Measurements from ENCODE around the gene BLVRA.
"Not testable (repeated sequence)": the region's sequence is repeated elsewhere in the genome, so short reads cannot be mapped to it uniquely, and the experiment has no call there.

The BLVRA gene

GRCh38 chr7:43782768-43783555 lies 24.5 kb downstream of the BLVRA start:
- Histone ChIP-seq H3F3A (ENCODE audit: insufficient read depth, low read length) (no peaks in the 10 kb centered on the region), H3K79me2 (ENCODE audit: low read length) (no peaks in the 10 kb centered on the region), H3K27me3 (replicated peaks; ENCODE audit: insufficient read depth, low read length) (no peaks in the 10 kb centered on the region), H2AFZ (ENCODE audit: low read length) (no peak overlapping the region), H3K36me3 (replicated peaks; ENCODE audit: insufficient read depth, low read length) (no peaks in the 10 kb centered on the region), H3K9ac (ENCODE audit: low read length) (no peak overlapping the region), H4K20me1 (ENCODE audit: insufficient read depth, low read length) (no peaks in the 10 kb centered on the region), H3K4me2 (ENCODE audit: low read depth, low read length) (no peak overlapping the region), H3K27ac (ENCODE audit: low read length) (no peak overlapping the region), H3K9me3 (replicated peaks; ENCODE audit: insufficient read depth, low read length) (no peaks in the 10 kb centered on the region), H3K4me1 (ENCODE audit: low read length) (no peaks in the 10 kb centered on the region), H3K4me3 (ENCODE audit: low read length) (no peak overlapping the region), H3K9me2 (replicated peaks; ENCODE audit: insufficient read depth, low read length) (no peaks in the 10 kb centered on the region)
- no peak for TF ChIP-seq EZH2 (optimal IDR thresholded peaks at IDR 0.05; ENCODE audit: low read depth, low read length)
- TF ChIP-seq, protein P1, sequence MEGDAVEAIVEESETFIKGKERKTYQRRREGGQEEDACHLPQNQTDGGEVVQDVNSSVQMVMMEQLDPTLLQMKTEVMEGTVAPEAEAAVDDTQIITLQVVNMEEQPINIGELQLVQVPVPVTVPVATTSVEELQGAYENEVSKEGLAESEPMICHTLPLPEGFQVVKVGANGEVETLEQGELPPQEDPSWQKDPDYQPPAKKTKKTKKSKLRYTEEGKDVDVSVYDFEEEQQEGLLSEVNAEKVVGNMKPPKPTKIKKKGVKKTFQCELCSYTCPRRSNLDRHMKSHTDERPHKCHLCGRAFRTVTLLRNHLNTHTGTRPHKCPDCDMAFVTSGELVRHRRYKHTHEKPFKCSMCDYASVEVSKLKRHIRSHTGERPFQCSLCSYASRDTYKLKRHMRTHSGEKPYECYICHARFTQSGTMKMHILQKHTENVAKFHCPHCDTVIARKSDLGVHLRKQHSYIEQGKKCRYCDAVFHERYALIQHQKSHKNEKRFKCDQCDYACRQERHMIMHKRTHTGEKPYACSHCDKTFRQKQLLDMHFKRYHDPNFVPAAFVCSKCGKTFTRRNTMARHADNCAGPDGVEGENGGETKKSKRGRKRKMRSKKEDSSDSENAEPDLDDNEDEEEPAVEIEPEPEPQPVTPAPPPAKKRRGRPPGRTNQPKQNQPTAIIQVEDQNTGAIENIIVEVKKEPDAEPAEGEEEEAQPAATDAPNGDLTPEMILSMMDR (IDR thresholded peaks at IDR 0.05; ENCODE audit: low read length) = no peak
- no peak for TF ChIP-seq EZH2phosphoT487 (IDR thresholded peaks at IDR 0.05; ENCODE audit: low read length)
- DNase-seq = no peak

DNA sequence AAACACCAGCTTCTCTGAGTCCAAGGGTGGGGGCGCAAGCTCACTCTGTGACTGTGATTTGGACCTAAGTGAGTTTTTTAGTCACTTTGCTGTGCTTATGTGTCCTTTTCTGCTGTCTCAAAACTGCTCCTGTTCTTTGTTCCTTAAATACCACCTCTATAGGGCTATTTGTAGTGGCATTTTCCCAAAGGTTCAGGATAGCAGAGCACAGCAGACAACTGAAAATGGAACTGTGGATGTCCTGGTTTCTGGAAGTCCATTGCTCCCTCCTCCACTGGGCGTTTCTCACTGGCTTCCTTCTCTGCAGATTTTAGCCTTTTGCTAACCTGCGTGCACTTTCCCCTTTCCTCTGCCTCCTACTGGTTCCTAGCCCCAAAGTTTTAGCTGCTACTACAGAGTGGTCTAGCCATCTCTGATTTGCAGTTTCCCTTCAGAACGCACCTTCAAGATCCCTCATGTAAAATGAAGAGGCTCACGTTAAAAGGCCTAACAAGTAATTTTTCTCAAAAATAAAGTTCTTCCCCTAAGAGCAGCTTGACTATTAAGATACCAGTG lies 25.6 kb downstream of the BLVRA start:
- H4K20me1 ChIP-seq (ENCODE audit: insufficient read depth, low read length) = no peaks in the 10 kb centered on the region
- TF ChIP-seq EZH2 (optimal IDR thresholded peaks at IDR 0.05; ENCODE audit: low read depth, low read length) (no peak), EZH2phosphoT487 (IDR thresholded peaks at IDR 0.05; ENCODE audit: low read length) (no peak)
- TF ChIP-seq, protein P1 (IDR thresholded peaks at IDR 0.05; ENCODE audit: low read length) = no peak
- H3K4me2 ChIP-seq (ENCODE audit: low read depth, low read length) = no peak overlapping the region
- H3K4me1 ChIP-seq (ENCODE audit: low read length) = no peaks in the 10 kb centered on the region
- H3K9me3 ChIP-seq (replicated peaks; ENCODE audit: insufficient read depth, low read length) = no peaks in the 10 kb centered on the region
- no peak overlapping the region for H2AFZ ChIP-seq (ENCODE audit: low read length)
- no peaks in the 10 kb centered on the region for H3K36me3 ChIP-seq (replicated peaks; ENCODE audit: insufficient read depth, low read length)
- no peak overlapping the region for H3K4me3 ChIP-seq (ENCODE audit: low read length)
- H3K79me2 ChIP-seq (ENCODE audit: low read length) = no peaks in the 10 kb centered on the region
- DNase-seq = no peak
- no peaks in the 10 kb centered on the region for H3K9me2 ChIP-seq (replicated peaks; ENCODE audit: insufficient read depth, low read length)
- H3F3A ChIP-seq (ENCODE audit: insufficient read depth, low read length) = no peaks in the 10 kb centered on the region
- no peaks in the 10 kb centered on the region for H3K27me3 ChIP-seq (replicated peaks; ENCODE audit: insufficient read depth, low read length)
- no peak overlapping the region for H3K27ac ChIP-seq (ENCODE audit: low read length)
- no peak overlapping the region for H3K9ac ChIP-seq (ENCODE audit: low read length)

GRCh38 chr7:43784585-43785087 lies 26.2 kb downstream of the BLVRA start:
- H3K9me3 ChIP-seq (replicated peaks; ENCODE audit: insufficient read depth, low read length); H3K4me1 ChIP-seq (ENCODE audit: low read length); H3K36me3 ChIP-seq (replicated peaks; ENCODE audit: insufficient read depth, low read length); DNase-seq; H4K20me1 ChIP-seq (ENCODE audit: insufficient read depth, low read length); H3F3A ChIP-seq (ENCODE audit: insufficient read depth, low read length); H3K79me2 ChIP-seq (ENCODE audit: low read length); H3K9ac ChIP-seq (ENCODE audit: low read length); H3K27me3 ChIP-seq (replicated peaks; ENCODE audit: insufficient read depth, low read length); H3K27ac ChIP-seq (ENCODE audit: low read length); H3K4me2 ChIP-seq (ENCODE audit: low read depth, low read length); H3K4me3 ChIP-seq (ENCODE audit: low read length); H2AFZ ChIP-seq (ENCODE audit: low read length); H3K9me2 ChIP-seq (replicated peaks; ENCODE audit: insufficient read depth, low read length): not testable (repeated sequence)

DNA sequence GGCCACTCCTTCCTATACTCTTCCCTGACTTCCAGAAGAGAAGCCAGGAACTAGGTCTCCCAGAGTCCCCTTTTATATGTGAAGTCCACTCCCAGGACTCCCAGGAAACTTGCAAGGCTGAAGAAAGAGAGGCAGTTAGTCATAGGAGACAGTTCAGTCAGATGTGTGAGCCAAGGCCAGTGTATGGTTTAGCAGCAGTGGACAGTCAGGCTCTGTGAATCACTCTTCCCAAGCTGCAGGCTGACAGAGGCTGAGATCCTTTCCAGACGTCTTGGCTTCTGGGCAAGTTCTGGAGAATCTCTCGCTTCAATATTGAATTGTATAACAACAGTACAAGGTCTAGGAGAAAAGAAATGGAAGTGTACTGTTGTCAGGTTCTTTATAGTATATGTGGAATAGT lies 26.9 kb downstream of the BLVRA start:
- H2AFZ ChIP-seq (ENCODE audit: low read length) = no peak overlapping the region
- no peaks in the 10 kb centered on the region for H3K4me1 ChIP-seq (ENCODE audit: low read length)
- no peaks in the 10 kb centered on the region for H3K9me2 ChIP-seq (replicated peaks; ENCODE audit: insufficient read depth, low read length)
- H3K27me3 ChIP-seq (replicated peaks; ENCODE audit: insufficient read depth, low read length) = no peaks in the 10 kb centered on the region
- H3F3A ChIP-seq (ENCODE audit: insufficient read depth, low read length) = no peaks in the 10 kb centered on the region
- H3K27ac ChIP-seq (ENCODE audit: low read length) = no peak overlapping the region
- H3K9ac ChIP-seq (ENCODE audit: low read length) = no peak overlapping the region
- no peaks in the 10 kb centered on the region for H3K36me3 ChIP-seq (replicated peaks; ENCODE audit: insufficient read depth, low read length)
- no peak overlapping the region for H3K4me2 ChIP-seq (ENCODE audit: low read depth, low read length)
- no peak for DNase-seq
- H3K9me3 ChIP-seq (replicated peaks; ENCODE audit: insufficient read depth, low read length) = no peaks in the 10 kb centered on the region
- no peak for TF ChIP-seq EZH2 (optimal IDR thresholded peaks at IDR 0.05; ENCODE audit: low read depth, low read length)
- no peak for TF ChIP-seq EZH2phosphoT487 (IDR thresholded peaks at IDR 0.05; ENCODE audit: low read length)
- TF ChIP-seq, protein P1 (IDR thresholded peaks at IDR 0.05; ENCODE audit: low read length) = no peak
- no peaks in the 10 kb centered on the region for H4K20me1 ChIP-seq (ENCODE audit: insufficient read depth, low read length)
- H3K79me2 ChIP-seq (ENCODE audit: low read length) = no peaks in the 10 kb centered on the region
- no peak overlapping the region for H3K4me3 ChIP-seq (ENCODE audit: low read length)
